K562 (cell line): ENCODE measurements around the gene IFIT2. TPM values are rescaled to one million over a fixed set of nuclear protein-coding genes. Genes with fewer than 3 reads are reported as not detected.

Experiments
- ATAC-seq: fragments of 200-7000 bp; cut with Tn5 transposase; 3 replicates; pipeline ENCODE4 v1.9.1; 2020; ENCODE audit warnings: moderate library complexity
- BruUV-seq: library from RNA; stranded (reverse); fragments of 400-500 nt; replicated peaks from 2 replicates; lab custom pipeline; 2021; lab: Mats Ljungman, UMichigan
- CTCF ChIA-PET: fragments of 300-600 bp; formaldehyde crosslinking; extraction: SDS; loops from one replicate; lab custom pipeline; 2021; ENCODE audit warnings: low intra/inter-chr PET ratio; lab: Yijun Ruan, JAX
- POLR2A ChIA-PET: fragments of 300-600, 350-650 bp; sonication (Branson Sonifier 250); formaldehyde crosslinking; extraction: SDS; loops from one replicate; lab custom pipeline; 2021; ENCODE audit warnings: antibody characterized with exemption, inconsistent platforms; lab: Yijun Ruan, JAX
- DNase-seq, 4 experiments: peaks; one replicate each; pipeline versions ENCODE4 v3.0.0 to v3.0.0-alpha.2; 2011 to 2018; ENCODE audit warnings: low spot score in 3 of 4, mixed read lengths in 3 of 4; ENCODE audit errors: extremely low read depth in 1 of 4
- FAIRE-seq: peaks from 2 replicates; lab custom pipeline; 2011; peaks lifted over from hg19 to GRCh38; lab: Jason Lieb, UNC
- H2AFZ ChIP-seq: 2 replicates; pipeline ENCODE4 v1.6.0; 2011; ENCODE audit warnings: low read depth, low read length, control low read depth, inconsistent platforms
- H3K27ac ChIP-seq: fragments of 200-600 bp; 3 replicates; pipeline ENCODE4 v1.8.0; 2011; ENCODE audit warnings: low read depth, mild to moderate bottlenecking, control low read depth, inconsistent platforms, low read length, moderate library complexity, mixed read lengths; ENCODE audit errors: extremely low read depth
- H3K27me3 ChIP-seq, 2 experiments: fragments of 300-600 bp in 1 of 2; 2 replicates in 1 of 2; 3 replicates in 1 of 2; pipeline versions ENCODE4 v1.6.0 to v1.8.0; 2011; ENCODE audit warnings: inconsistent platforms in 2 of 2, low read length in 2 of 2, mild to moderate bottlenecking in 1 of 2, mixed read lengths in 1 of 2, moderate library complexity in 1 of 2; ENCODE audit not compliant: control insufficient read depth in 2 of 2, insufficient read depth in 2 of 2
- H3K36me3 ChIP-seq: fragments of 300-600 bp; 3 replicates; pipeline ENCODE4 v1.8.0; 2011; ENCODE audit warnings: mild to moderate bottlenecking, low read length, inconsistent platforms; ENCODE audit not compliant: control insufficient read depth, insufficient read depth
- H3K4me1 ChIP-seq, 2 experiments: fragments of 200-600 bp in 1 of 2; replicated peaks in 1 of 2; 2 replicates in 1 of 2; 3 replicates in 1 of 2; pipeline versions ENCODE4 v1.5.1 to v1.8.0; 2011; ENCODE audit warnings: inconsistent platforms in 2 of 2, low read length in 2 of 2, mild to moderate bottlenecking in 1 of 2, mixed read lengths in 1 of 2, moderate library complexity in 1 of 2; ENCODE audit not compliant: control insufficient read depth in 2 of 2, insufficient read depth in 2 of 2
- H3K4me2 ChIP-seq: 2 replicates; pipeline ENCODE4 v1.6.1; 2011; ENCODE audit warnings: low read length, control low read depth, inconsistent platforms, mixed read lengths; ENCODE audit not compliant: insufficient read depth
- H3K4me3 ChIP-seq: fragments of 200-600 bp; sonication (generic), shearing (Covaris generic); 2 replicates; pipeline ENCODE4 v1.5.1; 2016; ENCODE audit warnings: control low read depth, inconsistent platforms
- H3K79me2 ChIP-seq: fragments of 200-600 bp; 3 replicates; pipeline ENCODE4 v1.8.0; 2011; ENCODE audit warnings: low read length, inconsistent platforms; ENCODE audit not compliant: control insufficient read depth, insufficient read depth
- H3K9ac ChIP-seq, 2 experiments: 2 replicates each; pipeline versions ENCODE4 v1.6.0 to v1.6.1; 2011; ENCODE audit warnings: low read depth in 2 of 2, low read length in 2 of 2, control low read depth in 1 of 2, inconsistent platforms in 1 of 2, mild to moderate bottlenecking in 1 of 2, mixed read lengths in 1 of 2; ENCODE audit not compliant: insufficient read depth in 1 of 2
- H3K9me1 ChIP-seq: one replicate; pipeline ENCODE4 v1.6.0; 2011; ENCODE audit warnings: inconsistent platforms, mild to moderate bottlenecking, low read length, moderate library complexity; ENCODE audit not compliant: control insufficient read depth, insufficient read depth
- H3K9me3 ChIP-seq: replicated peaks from 2 replicates; pipeline ENCODE4 v1.5.1; 2011; ENCODE audit warnings: low read depth, low read length, inconsistent platforms; ENCODE audit not compliant: control insufficient read depth, insufficient read depth
- H4K20me1 ChIP-seq: replicated peaks from 2 replicates; pipeline ENCODE4 v1.6.1; 2011; ENCODE audit warnings: low read length, inconsistent platforms, mixed read lengths; ENCODE audit not compliant: control insufficient read depth, insufficient read depth
- ARID4B ChIP-seq: sonication (generic); formaldehyde crosslinking; IDR thresholded peaks from 2 replicates; pipeline ENCODE4 v1.8.0; 2022; ENCODE audit warnings: mild to moderate bottlenecking, missing genetic modification reagents
- CHD7 ChIP-seq: fragments of 200-600 bp; sonication (generic); IDR thresholded peaks from one replicate; pipeline ENCODE4 v1.6.1; 2012; ENCODE audit warnings: mild to moderate bottlenecking, low read depth, low read length, inconsistent platforms
- RBM15 ChIP-seq: fragments of 200-400 bp; formaldehyde crosslinking; IDR thresholded peaks from 2 replicates; pipeline ENCODE4 v1.6.1; 2018; ENCODE audit warnings: mild to moderate bottlenecking, low read length, moderate library complexity; ENCODE audit not compliant: insufficient read depth
- U2AF1 ChIP-seq: fragments of 200-400 bp; formaldehyde crosslinking; optimal IDR thresholded peaks from 2 replicates; pipeline ENCODE3; 2017; ENCODE audit warnings: mild to moderate bottlenecking, low read depth, low read length, moderate library complexity
- ZC3H4 ChIP-seq: sonication (generic); formaldehyde crosslinking; IDR thresholded peaks from 2 replicates; pipeline ENCODE4 v1.9.0; 2021; ENCODE audit warnings: missing genetic modification reagents, borderline replicate concordance
- ZNF408 ChIP-seq: fragments of 250-450 bp; sonication (Bioruptor Pico); IDR thresholded peaks from 2 replicates; pipeline ENCODE4 v1.4.0; 2020; ENCODE audit warnings: low read depth, mild to moderate bottlenecking, moderate library complexity
- WGBS: fragments of 100-300 bp; shearing (Covaris generic); methylation state at CpG from one replicate; pipeline ENCODE4 v1.1.6; 2016; ENCODE audit warnings: low coverage, mixed read lengths; ENCODE audit not compliant: insufficient coverage; ENCODE audit errors: missing lambda C conversion rate; 5-methylcytosine and 5-hydroxymethylcytosine counted together
- in situ Hi-C: fragments of 300-500 bp; cut with MboI; formaldehyde crosslinking; loops from 4 replicates; pipeline ENCODE4 v1.15.0; 2018; ENCODE audit warnings: inconsistent platforms, mixed read lengths
- intact Hi-C: fragments of 100-400 bp; cut with micrococcal nuclease; formaldehyde crosslinking; loops from 2 replicates; pipeline ENCODE4 v1.14.2; 2022
- polyA plus RNA-seq, 8 experiments: library from polyadenylated mRNA; depleted of rRNA in 4 of 8; stranded (reverse) in 5 of 8; unstranded in 3 of 8; fragments of >200 nt; fragmentation: Nextera tagmentation in 2 of 8; fragmentation: Illumina TruSeq in 1 of 8; extraction: Ambion mirVana in 2 of 8; extraction: Trizol in 1 of 8; gene quantifications; 2 replicates each; pipeline versions ENCODE4 v1.2.1 to v1.2.3, GENCODE V29; 2011 to 2014; ENCODE audit warnings: inconsistent platforms in 1 of 8, missing spikeins in 1 of 8
- total RNA-seq, 7 experiments: library from RNA; depleted of rRNA in 6 of 7; stranded (reverse); fragments of >200 nt in 6 of 7; fragmentation: Illumina TruSeq in 2 of 7; extraction: Trizol in 2 of 7; gene quantifications; 2 replicates each; pipeline versions ENCODE4 v1.2.1 to v1.2.3, GENCODE V29; 2011 to 2021; ENCODE audit warnings: low replicate concordance in 1 of 7

Gene IFIT2
- total and polyA plus RNA-seq, 9 of the 15 experiments (the other 6 are each of a cell fraction or from before 2014, with no cell fraction given) = 0.03 to 0.25 (median 0.10) TPM; not detected in 1

- no peak for ATAC-seq
- intact Hi-C loops = no loop called here
- H3K4me3 ChIP-seq = no peak overlapping the region
- no TSS peak for BruUV-seq
- H3K9me1 ChIP-seq = no peaks in the 10 kb centered on the region
- H3K79me2 ChIP-seq = no peaks in the 10 kb centered on the region
- H3K27me3 ChIP-seq = no peaks in the 10 kb centered on the region
- no peak overlapping the region for H3K9ac ChIP-seq
- WGBS = 55% methylated on average over 2 of the region's 2 CpGs
- peaks cover 5 to 28% of the 10 kb centered on the region in 2 experiments; a peak in 4 of 5 replicates for H3K4me1 ChIP-seq
- in situ Hi-C loops = no loop called here
- no peaks in the 10 kb centered on the region for H4K20me1 ChIP-seq
- H3K27ac ChIP-seq = no peak overlapping the region
- H3K9me3 ChIP-seq = no peaks in the 10 kb centered on the region; the same call in 1 of the 2 replicates
- no peak for DNase-seq
- CTCF ChIA-PET = no interaction called here
- no peak for FAIRE-seq
- no peak overlapping the region for H3K4me2 ChIP-seq
- POLR2A ChIA-PET = interaction anchor here (0.6 kb wide), 1 partner anchor 78 kb away, joined by 3 read pairs; no protein-coding TSS in a partner anchor
- H2AFZ ChIP-seq = 0 out of 2 replicates have a peak overlapping the region, but pooled peaks have one; percentile 63
- no peaks in the 10 kb centered on the region for H3K36me3 ChIP-seq
- TF ChIP-seq CHD7 (no peak), RBM15 (no peak), ZNF408 (CRISPR knock-in tag) (no peak), ZC3H4 (CRISPR knock-in tag) (no peak), U2AF1 (no peak), ARID4B (CRISPR knock-in tag) (no peak)
Observed at GRCh38 chr10:89348975-89349374, 47.1 kb downstream of the IFIT2 start.
